Measurements from ENCODE around the gene SLC35B2.

Gene SLC35B2

GRCh38 chr6:44247338-44248302, 9.7 kb downstream of the SLC35B2 start:
- no peak for DNase-seq (ENCODE audit: low spot score)
- in situ Hi-C loops (cut with MboI; ENCODE audit: low pct_unique_long_range_greater_than_20kb, low sequenced_read_pairs, unreplicated experiment), result no loop called here
- no peak for TF ChIP-seq CTCF (IDR thresholded peaks at IDR 0.05; ENCODE audit: extremely low read depth, insufficient read depth, missing control alignments)

- in situ Hi-C loops (cut with MboI; ENCODE audit: low pct_unique_long_range_greater_than_20kb, low sequenced_read_pairs, unreplicated experiment), result no loop called here
- TF ChIP-seq CTCF (IDR thresholded peaks at IDR 0.05; ENCODE audit: extremely low read depth, insufficient read depth, missing control alignments), result no peak
- DNase-seq (ENCODE audit: low spot score), result peak; percentile 98
Measured at GRCh38 chr6:44246663-44247337, 10.5 kb downstream of the SLC35B2 start, which contains the start of gene HSP90AB1. HSP90AB1 (plus strand) TSS chr6:44247101; CDS start chr6:44248630, 1,529 bp downstream.

- TF ChIP-seq CTCF (IDR thresholded peaks at IDR 0.05; ENCODE audit: extremely low read depth, insufficient read depth, missing control alignments), result peak; percentile 61
- in situ Hi-C loops (cut with MboI; ENCODE audit: low pct_unique_long_range_greater_than_20kb, low sequenced_read_pairs, unreplicated experiment), result no loop called here
- DNase-seq (ENCODE audit: low spot score), result peak; percentile 88
Measured at GRCh38 chr6:44245912-44246662, 11.2 kb downstream of the SLC35B2 start.

GRCh38 chr6:44245391-44245911, 11.9 kb downstream of the SLC35B2 start:
- no peak for TF ChIP-seq CTCF (IDR thresholded peaks at IDR 0.05; ENCODE audit: extremely low read depth, insufficient read depth, missing control alignments)
- no peak for DNase-seq (ENCODE audit: low spot score)
- in situ Hi-C loops (cut with MboI; ENCODE audit: low pct_unique_long_range_greater_than_20kb, low sequenced_read_pairs, unreplicated experiment), result no loop called here

GRCh38 chr6:44243345-44243744, 14.0 kb downstream of the SLC35B2 start:
- no peak for DNase-seq (ENCODE audit: low spot score)
- no peak for TF ChIP-seq CTCF (IDR thresholded peaks at IDR 0.05; ENCODE audit: extremely low read depth, insufficient read depth, missing control alignments)
- in situ Hi-C loops (cut with MboI; ENCODE audit: low pct_unique_long_range_greater_than_20kb, low sequenced_read_pairs, unreplicated experiment), result no loop called here
